HG03442 (cell line): ENCODE data around the gene PAQR8.
"Not testable (repeated sequence)": the region's sequence is repeated elsewhere in the genome, so short reads cannot be mapped to it uniquely, and the experiment has no call there.

Experiments used
- ATAC-seq: cut with Tn5 transposase; IDR thresholded peaks from one replicate; pipeline ENCODE4 v1.9.1; 2021; ENCODE audit warnings: mild to moderate bottlenecking, moderate library complexity; ENCODE audit not compliant: unreplicated experiment

PAQR8 gene

GRCh38 chr6:52375780-52376556 is 14.0 kb downstream of the PAQR8 start:
- ATAC-seq, result no peak

- ATAC-seq, result no peak
Measured at GRCh38 chr6:52376763-52377162, 14.8 kb downstream of the PAQR8 start.

GRCh38 chr6:52377538-52378221 is 15.7 kb downstream of the PAQR8 start:
- ATAC-seq, result no peak

GRCh38 chr6:52381249-52381648 is 19.3 kb downstream of the PAQR8 start:
- ATAC-seq, result no peak

DNA sequence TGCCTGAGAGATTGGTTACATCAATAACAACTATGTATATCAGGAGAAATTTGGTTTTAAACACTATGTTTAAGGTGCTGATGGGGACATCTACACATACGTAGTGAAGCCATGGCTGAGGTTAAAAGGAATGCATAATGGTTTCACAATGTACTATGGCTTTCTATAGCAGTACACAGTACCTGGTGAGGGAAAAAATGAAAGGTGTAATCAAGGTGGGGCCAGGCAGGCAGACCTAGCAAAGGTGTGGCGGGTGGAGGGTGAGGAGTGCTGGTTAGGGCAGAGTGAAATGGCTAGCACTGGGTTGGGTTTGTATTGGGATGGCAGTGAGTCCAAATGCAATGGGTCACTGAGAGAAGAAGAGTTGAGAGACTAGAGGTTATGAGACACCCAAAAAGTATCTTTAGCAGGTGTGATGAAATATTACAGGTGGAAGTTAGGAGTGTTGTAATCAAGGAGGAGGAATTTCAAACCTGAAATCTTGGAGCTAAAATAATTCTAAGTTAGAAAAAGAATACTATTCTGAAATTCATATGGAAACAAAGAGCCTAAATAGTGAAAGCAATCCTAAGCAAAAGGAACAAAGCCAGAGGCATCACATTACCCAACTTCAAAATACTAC is 22.3 kb downstream of the PAQR8 start:
- no peak for ATAC-seq

- ATAC-seq, result no peak
Measured at GRCh38 chr6:52385074-52385473, 23.1 kb downstream of the PAQR8 start.

DNA sequence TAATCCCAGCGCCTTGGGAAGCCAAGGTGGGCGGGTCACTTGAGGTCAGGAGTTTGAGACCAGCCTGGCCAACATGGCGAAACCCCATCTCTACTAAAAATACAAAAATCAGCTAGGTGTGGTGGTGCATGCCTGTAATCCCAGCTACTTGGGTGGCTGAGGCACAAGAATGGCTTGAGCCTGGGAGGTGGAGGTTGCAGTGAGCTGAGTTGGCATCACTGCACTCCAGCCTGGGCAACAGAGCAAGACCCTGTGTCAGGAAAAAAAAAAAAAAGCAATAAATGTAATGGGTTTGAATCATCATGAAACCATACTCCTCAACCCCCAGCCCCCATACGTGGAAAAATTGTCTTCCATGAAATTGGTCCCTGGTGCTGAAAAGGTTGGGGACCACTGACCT is 26.2 kb downstream of the PAQR8 start:
- not testable (repeated sequence) for ATAC-seq

DNA sequence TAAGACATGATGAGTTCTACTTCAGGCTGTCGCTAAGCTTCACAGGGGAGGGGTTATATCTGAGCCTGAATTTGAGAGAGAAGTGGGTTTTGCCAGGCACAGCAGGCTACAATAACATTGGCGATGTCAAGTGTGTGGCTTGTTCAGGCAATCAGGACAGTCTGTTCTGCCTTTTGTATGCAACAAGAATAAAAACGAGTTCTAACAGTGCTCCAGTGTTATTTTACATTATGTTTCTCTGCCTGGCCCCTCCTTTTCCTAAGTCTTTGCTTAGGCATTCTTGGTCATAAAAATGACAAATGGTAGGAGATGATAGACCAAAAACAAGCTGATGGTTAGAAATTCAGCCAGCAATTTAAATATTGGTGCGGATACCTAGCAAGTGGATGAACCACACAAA is 26.8 kb downstream of the PAQR8 start:
- ATAC-seq, result no peak

DNA sequence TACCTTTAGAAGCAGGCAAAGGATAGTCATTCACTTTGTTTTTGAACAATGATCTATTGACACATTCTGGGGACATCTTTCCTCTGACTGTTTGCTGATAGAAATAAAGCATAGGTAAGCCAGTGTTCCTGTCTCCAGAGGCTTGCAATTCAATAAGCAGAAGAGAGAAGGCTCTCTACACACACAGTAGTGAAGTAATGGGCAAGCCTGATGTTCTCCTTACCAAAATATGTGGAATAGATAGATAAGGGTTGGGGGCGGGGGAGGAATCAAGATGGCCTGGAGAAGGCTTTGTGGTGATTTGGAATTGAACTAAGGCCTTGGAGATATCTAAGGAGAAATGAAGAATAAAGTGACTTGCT is 27.3 kb downstream of the PAQR8 start:
- no peak for ATAC-seq

- ATAC-seq, result peak; percentile 67
Measured at GRCh38 chr6:52389626-52390360, 27.8 kb downstream of the PAQR8 start.

DNA sequence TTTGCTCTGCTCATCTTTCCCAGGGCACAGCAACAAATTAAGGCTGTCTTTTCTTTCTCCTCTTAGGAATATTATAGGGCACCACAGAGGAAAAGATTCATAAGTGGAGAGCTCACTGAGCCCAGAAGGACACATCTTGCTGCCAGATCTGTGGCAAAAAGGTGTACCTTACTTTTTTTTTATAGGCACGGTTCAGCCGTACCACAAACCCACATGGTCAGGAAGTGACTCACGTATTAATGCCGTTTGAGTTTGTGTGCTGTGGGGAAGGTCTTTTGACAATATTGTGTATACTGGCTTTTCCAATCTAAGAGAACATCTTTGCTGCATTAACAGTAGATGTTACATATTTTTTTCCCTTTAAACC is 28.4 kb downstream of the PAQR8 start:
- peak; percentile 45 for ATAC-seq

DNA sequence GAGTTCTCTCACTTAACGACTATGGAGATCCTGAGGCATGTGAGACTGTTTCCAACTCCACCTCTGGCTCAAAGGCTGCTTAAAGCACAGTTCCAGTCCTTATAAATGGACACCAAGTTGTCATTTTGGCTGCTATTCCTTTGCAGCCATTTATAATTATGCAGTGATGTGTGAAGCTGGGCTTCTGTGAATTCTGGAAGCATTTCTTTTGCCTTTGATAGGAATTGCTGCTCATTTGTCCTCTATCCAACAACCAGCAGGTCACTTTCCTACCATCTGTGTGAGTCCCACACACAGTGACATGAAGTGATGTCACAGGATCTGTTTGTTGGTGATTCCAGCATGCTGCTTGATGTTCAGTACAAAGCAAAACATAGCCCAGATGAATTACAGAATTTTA is 29.6 kb downstream of the PAQR8 start:
- ATAC-seq, result no peak

DNA sequence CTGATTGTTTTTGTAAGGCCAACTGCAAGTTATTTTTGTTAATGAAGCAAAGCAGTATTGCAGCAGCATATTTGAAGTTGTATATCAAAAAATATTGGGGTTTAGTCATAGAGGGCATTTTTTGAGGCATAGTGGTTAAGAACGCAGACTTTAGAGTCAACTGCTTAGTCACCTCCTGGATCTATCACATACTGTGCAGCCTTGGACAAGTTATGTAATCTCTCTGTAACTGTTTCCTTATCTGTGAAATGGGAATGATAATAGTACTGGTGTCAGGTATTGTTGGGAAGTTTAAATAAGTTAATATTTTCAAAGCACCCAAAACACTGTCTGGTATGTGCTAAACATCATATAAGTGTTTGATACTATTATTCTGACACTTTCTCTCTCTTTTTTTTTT is 31.0 kb downstream of the PAQR8 start:
- no peak for ATAC-seq

- no peak for ATAC-seq
Measured at GRCh38 chr6:52393780-52394179, 31.8 kb downstream of the PAQR8 start.

- peak; percentile 59 for ATAC-seq
Measured at GRCh38 chr6:52394251-52394666, 32.3 kb downstream of the PAQR8 start.

DNA sequence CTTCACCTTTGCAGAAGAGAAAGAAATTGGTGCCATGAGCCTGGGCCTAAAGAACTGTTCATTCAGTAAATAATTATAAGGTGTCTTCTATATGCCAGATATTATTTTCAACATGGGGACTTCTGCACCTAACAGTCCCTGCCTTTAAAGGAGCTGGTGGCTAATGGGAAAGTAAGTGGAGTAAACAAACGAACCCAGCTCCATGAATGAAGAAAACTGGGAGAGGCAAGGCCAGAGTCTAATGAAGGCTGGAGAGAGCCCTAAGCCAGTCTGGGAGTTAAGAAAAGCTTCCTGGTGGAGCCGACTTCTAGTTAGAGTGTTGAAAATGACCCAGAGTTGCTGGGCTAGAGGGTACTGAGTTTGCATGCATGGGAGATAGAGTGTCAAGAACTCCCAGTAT is 34.0 kb downstream of the PAQR8 start:
- ATAC-seq, result no peak

GRCh38 chr6:52399511-52400312 is 37.8 kb downstream of the PAQR8 start:
- ATAC-seq, result no peak

- no peak for ATAC-seq
Measured at GRCh38 chr6:52400313-52401041, 38.5 kb downstream of the PAQR8 start.

GRCh38 chr6:52403086-52403485 is 41.1 kb downstream of the PAQR8 start:
- no peak for ATAC-seq

DNA sequence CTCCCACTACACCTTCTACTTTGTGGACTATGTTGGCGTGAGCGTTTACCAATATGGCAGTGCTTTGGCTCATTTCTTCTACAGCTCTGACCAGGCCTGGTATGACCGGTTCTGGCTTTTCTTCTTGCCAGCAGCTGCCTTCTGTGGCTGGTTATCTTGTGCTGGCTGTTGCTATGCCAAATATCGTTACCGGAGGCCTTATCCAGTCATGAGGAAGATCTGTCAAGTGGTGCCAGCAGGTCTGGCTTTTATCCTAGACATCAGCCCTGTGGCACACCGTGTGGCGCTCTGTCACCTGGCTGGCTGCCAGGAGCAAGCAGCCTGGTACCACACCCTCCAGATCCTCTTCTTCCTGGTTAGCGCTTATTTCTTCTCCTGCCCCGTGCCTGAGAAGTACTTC is 41.7 kb downstream of the PAQR8 start:
- ATAC-seq, result no peak
